Measurements from ENCODE around the gene ESD.
"Not testable (repeated sequence)": the region's sequence is repeated elsewhere in the genome, so short reads cannot be mapped to it uniquely, and the experiment has no call there.

Gene ESD

DNA sequence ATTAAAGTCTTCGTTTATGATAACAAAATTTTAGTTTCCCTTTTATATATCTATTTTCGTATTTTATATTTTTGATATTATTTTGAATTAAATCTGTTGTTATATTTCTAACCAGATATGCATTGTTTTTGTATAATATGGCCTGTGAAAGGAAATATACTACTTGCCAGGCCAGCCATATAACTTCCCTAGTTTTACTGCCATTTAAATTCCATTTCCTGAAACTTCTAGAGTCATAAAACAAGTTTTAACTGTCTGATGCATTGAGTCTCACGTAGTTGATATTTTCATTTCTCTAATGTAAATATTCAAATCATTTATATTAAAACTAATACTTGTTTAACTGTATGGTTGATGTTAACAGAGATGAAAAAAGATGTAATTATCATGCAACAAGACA is 13.5 kb downstream of the ESD start:
- DNase-seq, result no peak

- DNase-seq, result no peak
Observed at GRCh38 chr13:46782691-46783090, 14.3 kb downstream of the ESD start.

DNA sequence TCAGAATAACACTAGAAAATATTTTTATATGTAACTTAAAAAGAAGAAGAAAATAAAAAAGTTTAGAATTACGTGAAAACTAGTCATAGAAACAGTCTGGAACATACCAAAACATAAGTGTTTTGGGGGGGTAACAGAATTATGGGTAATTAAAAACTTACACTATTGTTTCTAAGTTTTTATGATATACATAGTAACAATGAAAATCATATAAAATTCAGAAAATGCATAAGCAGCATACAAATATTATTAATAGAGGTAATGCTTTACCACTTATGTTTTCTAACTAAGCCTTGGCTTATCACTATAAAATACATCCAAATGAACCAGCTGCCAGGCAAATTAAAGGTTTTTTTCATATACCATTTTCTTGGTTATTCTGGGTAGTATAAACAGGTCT is 14.9 kb downstream of the ESD start:
- DNase-seq, result no peak

DNA sequence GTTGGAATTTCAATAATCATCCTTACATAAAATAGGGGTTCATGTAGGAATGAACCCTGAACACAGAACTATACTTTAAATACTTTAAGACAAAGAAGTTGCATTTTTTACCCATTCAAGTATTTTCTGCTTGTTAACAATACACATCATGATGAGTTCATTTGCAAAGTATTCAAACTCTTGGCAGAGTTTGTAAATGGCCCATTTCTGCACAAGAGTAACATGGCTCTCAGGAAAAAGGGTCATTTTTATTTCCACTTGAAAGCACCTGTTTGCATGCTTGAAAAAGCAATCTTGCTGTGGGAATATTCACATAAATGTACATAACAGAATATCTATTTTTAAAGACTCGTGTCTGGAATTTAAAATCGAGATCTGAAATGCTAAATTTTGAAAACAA is 18.1 kb downstream of the ESD start:
- DNase-seq, result no peak

DNA sequence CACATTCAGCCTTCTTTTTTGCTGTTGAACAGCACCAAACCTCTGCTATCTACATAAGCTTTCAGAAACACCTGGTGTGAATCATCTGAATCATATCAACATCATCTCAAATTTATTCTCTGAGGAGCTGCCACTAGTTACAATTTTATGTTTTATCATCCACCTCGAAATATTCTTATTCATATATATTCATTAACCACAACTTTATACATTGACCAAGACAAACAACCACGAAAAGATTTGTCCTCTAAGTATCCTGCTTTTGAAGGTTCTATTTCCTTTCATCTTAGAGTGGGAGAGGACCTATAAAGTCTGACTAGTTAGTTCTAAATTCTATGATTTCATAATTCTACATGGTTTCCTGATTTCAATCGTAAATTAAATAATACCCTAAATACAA is 18.9 kb downstream of the ESD start:
- no peak for DNase-seq

- no peak for DNase-seq
Observed at GRCh38 chr13:46775385-46776107, 21.4 kb downstream of the ESD start.

GRCh38 chr13:46773541-46773940 is 23.4 kb downstream of the ESD start:
- DNase-seq, result no peak

- no peak for DNase-seq
Observed at GRCh38 chr13:46771693-46772092, 25.3 kb downstream of the ESD start.

GRCh38 chr13:46769925-46770324 is 27.0 kb downstream of the ESD start:
- DNase-seq, result not testable (repeated sequence)

DNA sequence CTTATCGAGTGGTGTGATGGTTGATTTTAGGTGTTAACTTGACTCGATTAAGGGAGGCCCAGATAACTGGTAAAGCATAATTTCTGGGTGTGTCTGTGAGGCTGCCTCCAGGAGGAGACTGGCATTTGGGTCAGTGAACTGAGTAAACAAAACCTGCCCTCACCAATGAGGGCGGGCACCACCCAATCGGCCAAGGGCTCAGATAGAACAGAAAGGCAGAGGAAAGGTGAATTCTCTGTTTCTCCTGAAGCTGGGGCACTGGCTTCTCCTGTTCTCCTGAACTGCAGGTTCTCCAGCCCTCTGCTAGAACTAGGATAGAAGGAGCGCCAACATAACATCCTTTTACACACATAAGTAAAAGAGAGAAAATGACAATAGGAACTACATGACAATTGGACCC is 35.1 kb downstream of the ESD start:
- no peak for DNase-seq

DNA sequence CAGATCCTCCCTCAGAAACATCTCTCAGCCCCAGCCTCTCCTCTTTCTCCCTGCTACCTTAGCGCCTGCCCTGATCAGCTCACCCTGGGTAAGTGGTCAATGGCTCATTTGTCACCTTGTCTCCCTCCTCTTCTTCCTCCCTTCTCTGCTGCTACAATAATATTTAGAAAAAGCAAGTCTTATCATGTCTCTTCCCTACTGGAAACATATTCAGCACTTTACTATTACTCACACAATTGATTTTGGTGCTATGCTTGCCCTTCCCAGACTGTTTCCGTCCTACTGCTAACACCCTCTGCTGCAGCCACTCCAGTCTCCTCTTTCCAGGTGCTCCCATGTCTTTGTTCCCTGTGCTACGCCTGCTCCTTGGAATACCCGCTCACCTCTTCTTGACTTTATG is 35.8 kb downstream of the ESD start:
- no peak for DNase-seq

DNA sequence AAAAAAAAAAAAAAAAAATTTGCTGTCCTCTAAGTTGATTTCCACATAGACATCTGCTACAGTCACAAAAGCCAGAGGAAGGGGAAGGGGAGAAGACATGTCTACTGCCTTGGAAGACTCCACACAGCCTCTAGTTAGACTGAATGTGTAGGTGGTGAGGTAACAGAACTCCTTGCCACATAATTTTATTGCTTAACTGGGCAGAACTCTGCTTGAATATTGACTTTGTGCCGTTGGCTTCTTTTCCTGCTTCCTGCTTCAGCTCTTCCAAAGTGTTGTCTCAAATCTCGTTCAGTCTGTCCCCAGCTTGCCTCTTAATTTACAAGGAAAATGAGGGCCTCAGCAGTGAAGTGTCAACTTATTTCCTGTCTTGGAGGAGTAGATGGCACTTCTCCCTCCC is 37.1 kb downstream of the ESD start:
- DNase-seq, result no peak

DNA sequence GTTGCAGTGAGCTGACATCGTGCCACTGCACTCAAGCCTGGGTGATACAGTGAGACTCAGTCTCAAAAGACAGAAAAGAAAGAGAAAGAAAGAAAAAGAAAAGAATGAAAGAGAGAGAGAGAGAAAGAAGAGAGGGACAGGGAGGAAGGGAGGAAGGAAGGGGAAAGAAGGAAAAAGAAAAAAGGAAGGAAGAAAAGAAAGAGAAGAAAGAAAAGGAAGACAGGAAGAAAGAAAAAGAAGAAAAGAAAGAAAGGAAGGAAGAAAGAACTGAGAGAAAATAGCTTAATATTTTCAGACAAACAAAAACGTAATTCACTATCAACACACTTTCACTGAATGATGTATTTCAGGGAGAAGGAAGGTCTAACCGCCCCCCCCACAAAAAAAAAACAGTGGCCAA is 39.3 kb downstream of the ESD start:
- no peak for DNase-seq

- no peak for DNase-seq
Observed at GRCh38 chr13:46756977-46757376, 40.0 kb downstream of the ESD start.

DNA sequence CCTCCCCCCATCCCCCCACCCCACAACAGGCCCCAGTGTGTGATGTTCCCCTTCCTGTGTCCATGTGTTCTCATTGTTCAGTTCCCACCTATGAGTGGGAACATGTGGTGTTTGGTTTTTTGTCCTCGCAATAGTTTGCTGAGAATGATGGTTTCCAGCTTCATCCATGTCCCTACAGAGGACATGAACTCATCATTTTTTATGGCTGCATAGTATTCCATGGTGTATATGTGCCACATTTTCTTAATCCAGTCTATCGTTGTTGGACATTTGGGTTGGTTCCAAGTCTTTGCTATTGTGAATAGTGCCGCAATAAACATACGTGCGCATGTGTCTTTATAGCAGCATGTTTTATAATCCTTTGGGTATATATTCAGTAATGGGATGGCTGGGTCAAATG is 41.5 kb downstream of the ESD start:
- DNase-seq, result not testable (repeated sequence)

DNA sequence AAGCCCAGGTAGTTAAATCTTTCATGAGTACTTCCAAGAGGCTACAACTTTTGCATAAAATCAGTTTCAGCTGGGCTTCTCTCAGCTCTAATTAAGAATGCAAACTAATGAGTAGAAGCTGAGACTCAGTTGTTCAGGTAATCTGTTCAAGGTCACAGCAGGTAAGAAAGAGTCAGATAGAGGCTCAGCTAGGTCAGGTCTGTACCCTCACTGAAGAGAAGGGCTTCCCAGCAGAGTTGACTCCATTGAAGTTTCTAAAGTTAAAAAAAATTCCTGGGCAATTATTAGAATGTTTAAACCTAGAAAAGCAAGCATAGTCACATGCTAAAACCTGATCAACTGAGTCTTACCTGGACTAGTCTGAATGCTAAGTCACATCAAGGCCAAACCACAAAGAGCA is 42.1 kb downstream of the ESD start:
- DNase-seq, result no peak

DNA sequence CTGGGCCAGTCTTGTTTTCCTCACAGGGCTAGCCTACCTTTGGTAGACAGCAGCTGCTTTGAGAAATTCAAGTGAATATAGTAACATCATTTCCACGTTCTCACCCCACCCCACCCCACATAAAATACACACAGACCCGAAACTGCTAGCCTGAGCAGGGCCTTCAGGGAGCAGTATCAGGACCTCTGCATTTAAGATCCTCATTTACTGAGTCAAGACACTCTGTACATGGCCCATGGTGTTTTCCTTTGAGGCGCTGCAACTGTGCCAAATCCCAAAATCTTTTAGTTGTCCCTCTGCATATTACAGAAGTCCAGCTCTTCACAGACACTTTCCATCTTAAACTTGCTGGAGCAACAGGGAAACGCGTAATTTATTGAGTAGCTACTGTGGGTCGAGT is 43.0 kb downstream of the ESD start:
- DNase-seq, result no peak

- no peak for DNase-seq
Observed at GRCh38 chr13:46753137-46753536, 43.8 kb downstream of the ESD start.

- no peak for DNase-seq
Observed at GRCh38 chr13:46751811-46752635, 44.9 kb downstream of the ESD start.

- no peak for DNase-seq
Observed at GRCh38 chr13:46749951-46750350, 47.0 kb downstream of the ESD start.

GRCh38 chr13:46748300-46748699 is 48.7 kb downstream of the ESD start:
- no peak for DNase-seq

GRCh38 chr13:46747031-46747820 is 49.7 kb downstream of the ESD start:
- no peak for DNase-seq

DNA sequence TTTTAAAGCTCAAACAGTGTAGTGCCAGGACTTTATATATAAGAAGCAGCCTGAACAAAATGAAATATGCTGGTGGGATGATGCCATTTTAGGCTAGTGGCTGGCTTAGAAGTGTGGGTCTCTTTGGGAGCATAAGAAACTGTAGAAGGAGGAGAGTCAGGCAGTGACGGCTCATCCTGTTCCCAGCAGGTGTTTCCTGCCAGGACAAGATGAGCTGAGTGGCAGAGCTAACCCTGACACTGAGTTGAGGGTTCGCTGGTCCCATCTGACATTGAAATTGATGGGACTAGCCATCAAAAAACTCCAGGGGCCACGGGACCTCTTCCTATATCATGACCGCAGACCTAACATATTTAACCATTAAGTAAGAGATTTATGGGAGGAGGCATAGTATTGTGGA is 51.3 kb downstream of the ESD start:
- no peak for DNase-seq

DNA sequence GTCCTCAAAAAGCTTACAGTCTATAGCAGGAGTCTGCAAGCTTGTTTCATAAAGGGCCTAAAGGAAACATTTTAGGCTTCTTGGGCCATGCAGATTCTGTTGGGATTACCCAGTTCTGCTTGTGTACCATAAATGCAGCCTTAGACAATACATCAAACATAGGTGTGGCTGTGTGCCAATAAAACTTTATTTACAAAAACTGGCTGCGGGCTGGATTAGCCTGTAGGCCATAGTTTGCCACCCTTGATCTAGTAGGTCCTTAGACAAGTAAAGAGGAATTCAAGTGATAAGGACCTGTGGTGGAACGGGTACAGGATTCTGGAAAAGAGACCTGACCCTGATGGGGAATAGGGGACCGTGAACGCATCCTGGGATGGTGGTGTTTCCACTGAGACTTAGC is 51.9 kb downstream of the ESD start:
- no peak for DNase-seq
